Common myeloid progenitor, CD34-positive (primary cell): Measurements from ENCODE around the gene KPNA6.
"Not testable (repeated sequence)": the region's sequence is repeated elsewhere in the genome, so short reads cannot be mapped to it uniquely, and the experiment has no call there.

ENCODE experiments used
- CTCF ChIA-PET: fragments of 350-600 bp; sonication (Branson Sonifier 250); formaldehyde crosslinking; loops from one replicate; lab custom pipeline; 2021; ENCODE audit warnings: antibody characterized with exemption; lab: Charles Lee
- POLR2A ChIA-PET: fragments of 350-600 bp; sonication (Branson Sonifier 250); formaldehyde crosslinking; loops from one replicate; lab custom pipeline; 2021; ENCODE audit warnings: antibody characterized with exemption; lab: Charles Lee
- DNase-seq, 3 donors: peaks; one replicate each; pipeline versions ENCODE4 v3.0.0 to v3.0.0-alpha.2; 2013
- H3K27ac ChIP-seq, 2 experiments: 1 replicate in 1 of 2; 2 replicates in 1 of 2; pipeline ENCODE4 v1.7.0; 2013; ENCODE audit warnings: inconsistent platforms in 2 of 2, low read length in 2 of 2, mild to moderate bottlenecking in 2 of 2, low read depth in 1 of 2, moderate library complexity in 1 of 2; ENCODE audit not compliant: severe bottlenecking in 2 of 2, insufficient read depth in 1 of 2, poor library complexity in 1 of 2
- H3K27me3 ChIP-seq, 5 experiments: replicated peaks in 2 of 5; 1 replicate in 3 of 5; 2 replicates in 2 of 5; pipeline versions ENCODE4 v1.6.1 to v1.7.0; 2013; ENCODE audit warnings: low read length in 4 of 5, mild to moderate bottlenecking in 2 of 5, moderate library complexity in 2 of 5, inconsistent platforms in 1 of 5; ENCODE audit not compliant: insufficient read depth in 5 of 5, control insufficient read depth in 4 of 5
- H3K36me3 ChIP-seq, 4 experiments: 1 replicate in 2 of 4; 2 replicates in 2 of 4; pipeline versions ENCODE4 v1.6.1 to v1.7.0; 2013; ENCODE audit warnings: low read length in 3 of 4, control low read depth in 1 of 4, mild to moderate bottlenecking in 1 of 4; ENCODE audit not compliant: control insufficient read depth in 4 of 4, insufficient read depth in 4 of 4
- H3K4me1 ChIP-seq, 4 experiments: 1 replicate in 3 of 4; 2 replicates in 1 of 4; pipeline versions ENCODE4 v1.6.1 to v1.7.1; 2013; ENCODE audit warnings: low read length in 3 of 4, mild to moderate bottlenecking in 3 of 4, control low read depth in 1 of 4, inconsistent platforms in 1 of 4, moderate library complexity in 1 of 4; ENCODE audit not compliant: control insufficient read depth in 4 of 4, insufficient read depth in 4 of 4; ENCODE audit errors: control extremely low read depth in 1 of 4
- H3K4me3 ChIP-seq, 7 experiments: 1 replicate in 4 of 7; 2 replicates in 3 of 7; pipeline versions ENCODE4 v1.5.1 to v1.7.0; 2013; ENCODE audit warnings: mild to moderate bottlenecking in 7 of 7, low read length in 6 of 7, moderate library complexity in 6 of 7, inconsistent platforms in 2 of 7, low read depth in 2 of 7, control low read depth in 1 of 7; ENCODE audit not compliant: insufficient read depth in 4 of 7, control insufficient read depth in 1 of 7; ENCODE audit errors: extremely low read depth in 1 of 7
- H3K9me3 ChIP-seq, 5 experiments: 1 replicate in 4 of 5; 2 replicates in 1 of 5; pipeline versions ENCODE4 v1.6.1 to v1.7.1; 2013; ENCODE audit warnings: low read length in 4 of 5, mild to moderate bottlenecking in 2 of 5, inconsistent platforms in 1 of 5, low read depth in 1 of 5, moderate library complexity in 1 of 5; ENCODE audit not compliant: control insufficient read depth in 4 of 5, insufficient read depth in 2 of 5; ENCODE audit errors: control extremely low read depth in 1 of 5
- WGBS: methylation state at CpG from one replicate; pipeline ENCODE4 v1.1.5; 2013; ENCODE audit not compliant: insufficient coverage; 5-methylcytosine and 5-hydroxymethylcytosine counted together

KPNA6 gene

DNA sequence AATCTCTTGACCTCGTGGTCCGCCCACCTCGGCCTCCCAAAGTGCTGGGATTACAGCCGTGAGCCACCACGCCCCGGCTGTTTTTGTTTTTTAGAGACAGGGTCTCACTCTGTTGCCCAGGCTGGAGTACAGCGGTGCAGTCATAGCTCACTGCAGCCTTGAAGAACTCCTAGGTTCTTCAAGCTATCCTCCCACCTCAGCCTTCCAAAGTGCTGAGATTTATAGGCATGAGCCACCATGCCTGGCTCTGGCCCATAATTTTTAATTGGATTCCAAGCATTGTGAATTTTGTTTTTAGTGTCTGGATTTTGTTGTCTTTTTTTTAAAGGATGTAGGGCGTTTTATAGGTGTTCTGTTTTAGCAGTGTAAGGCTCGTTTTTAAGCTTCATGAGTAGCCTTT lies 43.0 kb downstream of the KPNA6 start:
- POLR2A ChIA-PET = interaction anchor here (0.7 kb wide), 1 partner anchor 17 kb away, joined by 3 read pairs; no protein-coding TSS in a partner anchor

DNA sequence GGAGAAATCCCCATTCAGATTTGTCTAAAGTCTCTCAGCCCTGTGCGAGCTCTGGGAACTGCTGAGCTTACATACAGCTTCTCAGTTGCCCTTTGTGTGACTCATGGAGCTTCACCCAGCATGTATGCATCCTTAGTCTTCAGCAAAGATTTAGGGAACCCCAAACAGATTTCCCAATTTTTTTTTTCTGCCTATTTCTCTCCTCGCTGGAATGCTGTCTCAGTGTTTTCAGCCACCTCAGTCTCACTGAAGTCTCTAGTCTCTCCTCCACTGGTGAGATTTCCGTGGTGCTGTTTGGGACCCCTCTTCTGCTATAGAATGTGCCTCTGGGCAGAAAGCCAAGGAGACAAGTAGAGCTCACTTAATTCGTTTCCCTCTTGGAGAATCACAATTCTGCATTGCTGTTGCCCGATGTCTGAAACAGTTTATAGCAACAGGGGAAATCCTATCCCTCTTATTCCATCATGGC lies 43.5 kb downstream of the KPNA6 start:
- peaks cover 0 to 20% (median 5%) of the 10 kb centered on the region in 5 experiments for H3K9me3 ChIP-seq
- WGBS = 100% methylated on average over 3 of the region's 5 CpGs
- CTCF ChIA-PET = interaction anchor here (0.5 kb wide), 1 partner anchor 41 kb away, joined by 4 read pairs; no protein-coding TSS in a partner anchor
- H3K27ac ChIP-seq = no peak overlapping the region
- no peak overlapping the region for H3K4me3 ChIP-seq
- no peak for DNase-seq
- no peaks in the 10 kb centered on the region for H3K4me1 ChIP-seq
- H3K36me3 ChIP-seq = peaks cover 7 to 24% (median 16%) of the 10 kb centered on the region in 4 experiments
- no peaks in the 10 kb centered on the region for H3K27me3 ChIP-seq
- POLR2A ChIA-PET = interaction anchor here (0.7 kb wide), 1 partner anchor 17 kb away, joined by 3 read pairs; no protein-coding TSS in a partner anchor

More for the DNA sequence above, 43.0 kb downstream of the KPNA6 start:
- Histone ChIP-seq H3K27me3 (no peaks in the 10 kb centered on the region), H3K36me3 (peaks cover 2 to 19% (median 12%) of the 10 kb centered on the region in 4 experiments), H3K4me3 (no peak overlapping the region), H3K4me1 (no peaks in the 10 kb centered on the region), H3K27ac (no peak overlapping the region), H3K9me3 (peaks cover 0 to 20% (median 5%) of the 10 kb centered on the region in 5 experiments)
- 95% methylated on average over 7 of the region's 9 CpGs for WGBS
- DNase-seq = no peak
- CTCF ChIA-PET = interaction anchor here (0.5 to 1.2 kb wide), 2 partner anchors 12 to 41 kb away, joined by 3 to 4 read pairs; no protein-coding TSS in a partner anchor

DNA sequence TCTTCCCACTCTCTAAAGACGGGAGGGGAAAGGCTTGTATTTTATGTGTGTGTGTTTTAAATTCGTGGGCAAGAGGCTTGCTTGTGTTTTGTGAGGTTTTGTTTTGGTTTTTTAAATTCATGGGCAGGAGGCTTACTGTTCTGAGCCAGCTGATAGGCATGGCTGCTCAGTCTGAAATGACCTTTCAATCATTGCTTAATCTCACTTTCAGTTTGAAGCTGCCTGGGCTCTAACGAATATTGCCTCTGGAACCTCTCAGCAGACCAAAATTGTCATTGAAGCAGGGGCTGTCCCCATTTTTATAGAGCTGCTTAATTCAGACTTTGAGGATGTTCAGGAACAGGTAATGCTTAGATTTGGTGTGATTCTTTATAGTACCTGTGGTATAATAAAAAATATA lies 51.3 kb downstream of the KPNA6 start:
- peaks cover 39 to 84% (median 64%) of the 10 kb centered on the region in 4 experiments for H3K36me3 ChIP-seq
- CTCF ChIA-PET = no interaction called here
- 100% methylated on average over 2 of the region's 3 CpGs for WGBS

DNA sequence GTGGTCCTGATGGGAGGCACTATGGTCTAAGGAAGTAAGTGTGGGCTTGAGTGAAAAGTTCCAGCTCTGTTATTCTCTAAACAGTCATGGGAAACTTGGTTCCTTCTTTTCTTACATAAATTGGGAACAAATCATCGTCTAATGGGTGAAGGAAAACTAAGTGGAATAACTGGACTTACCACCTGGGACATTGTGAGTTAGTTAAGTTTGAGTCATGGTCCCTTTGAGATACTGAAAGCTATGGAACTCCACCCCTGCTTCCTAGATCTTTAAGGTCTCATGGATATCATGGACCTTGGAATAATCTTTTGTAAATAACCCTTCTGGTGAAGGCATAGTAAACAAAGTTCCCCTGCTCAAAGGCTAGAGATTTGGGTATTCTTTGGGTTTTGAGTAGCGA lies 55.5 kb downstream of the KPNA6 start:
- Histone ChIP-seq H3K4me1 (no peaks in the 10 kb centered on the region), H3K27ac (no peak overlapping the region), H3K36me3 (peaks cover 21 to 78% (median 61%) of the 10 kb centered on the region in 4 experiments), H3K9me3 (no peaks in the 10 kb centered on the region), H3K4me3 (no peak overlapping the region), H3K27me3 (no peaks in the 10 kb centered on the region)
- DNase-seq = no peak
- CTCF ChIA-PET = interaction anchor here (0.8 to 1.1 kb wide), 2 partner anchors 10 to 40 kb away, joined by 3 to 5 read pairs; no protein-coding TSS in a partner anchor
- POLR2A ChIA-PET = interaction anchor here (0.7 to 1.0 kb wide), 2 partner anchors 14 to 98 kb away, joined by 3 to 4 read pairs; no protein-coding TSS in a partner anchor
- WGBS = no CpG with 5 or more reads among the region's 2 CpGs

More for the DNA sequence above, 51.3 kb downstream of the KPNA6 start:
- H3K27ac ChIP-seq = no peak overlapping the region
- H3K4me1 ChIP-seq = no peaks in the 10 kb centered on the region
- POLR2A ChIA-PET = interaction anchor here (0.6 kb wide), 1 partner anchor 21 kb away, joined by 5 read pairs; no protein-coding TSS in a partner anchor
- H3K4me3 ChIP-seq = no peak overlapping the region
- no peaks in the 10 kb centered on the region for H3K27me3 ChIP-seq
- H3K9me3 ChIP-seq = no peaks in the 10 kb centered on the region
- DNase-seq = no peak

DNA sequence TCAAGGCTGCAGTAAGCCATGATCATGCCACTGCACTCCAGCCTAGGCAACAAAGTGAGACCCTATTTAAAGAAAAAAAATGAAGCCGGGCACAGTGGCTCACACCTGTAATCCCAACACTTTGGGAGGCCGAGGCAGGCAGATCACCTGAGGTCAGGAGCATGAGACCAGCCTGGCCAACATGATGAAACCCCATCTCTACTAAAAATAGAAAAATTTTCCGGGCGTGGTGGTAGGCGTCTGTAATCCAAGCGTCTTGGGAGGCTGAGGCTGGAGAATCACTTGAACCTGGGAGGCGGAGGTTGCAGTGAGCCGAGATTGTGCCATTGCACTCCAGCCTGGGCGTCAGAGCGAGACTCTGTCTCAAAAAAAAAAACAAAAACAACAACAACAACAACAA lies 57.8 kb downstream of the KPNA6 start:
- H3K4me3 ChIP-seq, POLR2A ChIA-PET, H3K9me3 ChIP-seq, CTCF ChIA-PET, H3K27ac ChIP-seq, DNase-seq, H3K4me1 ChIP-seq, H3K27me3 ChIP-seq: not testable (repeated sequence)
- peaks cover 26 to 77% (median 63%) of the 10 kb centered on the region in 4 experiments for H3K36me3 ChIP-seq
- 100% methylated on average over 6 of the region's 10 CpGs for WGBS

DNA sequence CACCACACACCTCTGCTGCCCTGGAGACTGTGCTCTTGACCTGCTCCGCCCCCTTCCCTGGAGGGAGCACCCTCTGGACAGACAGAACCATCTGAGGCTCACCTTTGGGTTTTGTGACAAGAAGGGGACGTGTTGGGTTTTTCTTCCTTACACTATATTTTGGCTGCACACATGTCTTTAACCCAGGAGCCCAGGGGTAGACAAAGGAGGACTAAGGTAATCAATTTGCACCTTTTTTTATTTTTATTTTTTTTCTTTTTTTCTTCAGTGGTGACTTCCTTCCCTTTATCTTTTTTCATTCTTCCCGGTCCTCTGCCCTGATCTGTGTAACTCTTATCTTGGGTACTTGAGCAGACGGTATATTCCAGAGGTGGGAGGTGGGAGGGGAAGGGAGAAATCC lies 63.1 kb downstream of the KPNA6 start:
- CTCF ChIA-PET = interaction anchor here (1.1 kb wide), 1 partner anchor 30 kb away, joined by 5 read pairs; the partner anchor contains the start of gene CCDC28B

More for the DNA sequence above, 63.1 kb downstream of the KPNA6 start:
- H3K27me3 ChIP-seq = no peaks in the 10 kb centered on the region
- POLR2A ChIA-PET = no interaction called here
- H3K9me3 ChIP-seq = no peaks in the 10 kb centered on the region
- no peak overlapping the region for H3K4me3 ChIP-seq
- peaks cover 7 to 15% (median 9%) of the 10 kb centered on the region in 4 experiments for H3K4me1 ChIP-seq
- peaks cover 16 to 83% (median 48%) of the 10 kb centered on the region in 4 experiments for H3K36me3 ChIP-seq
- H3K27ac ChIP-seq = peak overlapping the region in 1 of 2 experiments; percentile 9
- WGBS = 100% methylated on average over 1 of the region's 4 CpGs
- DNase-seq = no peak
